Hepatocyte (in vitro differentiated cells): Measurements from ENCODE around the gene B3GNT9. TPM values are rescaled to one million over a fixed set of nuclear protein-coding genes. Genes with fewer than 3 reads are reported as not detected.

Experiments
- DNase-seq: peaks from one replicate; pipeline ENCODE4 v3.0.0-alpha.2; 2016; ENCODE audit warnings: low spot score
- H2AFZ ChIP-seq: fragments of 200-600 bp; sonication (generic); 2 replicates; pipeline ENCODE4 v1.6.0; 2016; ENCODE audit warnings: antibody characterized with exemption, mild to moderate bottlenecking
- H3K27ac ChIP-seq: fragments of 200-600 bp; sonication (generic); 2 replicates; pipeline ENCODE4 v1.5.1; 2016; ENCODE audit warnings: mild to moderate bottlenecking
- H3K27me3 ChIP-seq: fragments of 200-600 bp; sonication (generic); 2 replicates; pipeline ENCODE4 v1.6.1; 2016
- H3K36me3 ChIP-seq: fragments of 200-600 bp; sonication (generic); replicated peaks from 2 replicates; pipeline ENCODE4 v1.5.1; 2016; ENCODE audit warnings: low read depth; ENCODE audit not compliant: insufficient read depth
- H3K4me1 ChIP-seq: fragments of 200-600 bp; sonication (generic); 2 replicates; pipeline ENCODE4 v1.5.1; 2016; ENCODE audit warnings: mild to moderate bottlenecking, moderate library complexity; ENCODE audit not compliant: insufficient read depth
- H3K4me2 ChIP-seq: fragments of 200-600 bp; sonication (generic); 2 replicates; pipeline ENCODE4 v1.6.0; 2016
- H3K4me3 ChIP-seq: fragments of 200-600 bp; sonication (generic); 2 replicates; pipeline ENCODE4 v1.5.1; 2016; ENCODE audit warnings: mild to moderate bottlenecking
- H3K79me2 ChIP-seq: fragments of 200-600 bp; sonication (generic); 2 replicates; pipeline ENCODE4 v1.6.0; 2017; ENCODE audit warnings: mild to moderate bottlenecking
- H3K9me2 ChIP-seq: fragments of 200-600 bp; sonication (generic); replicated peaks from 2 replicates; pipeline ENCODE4 v1.6.0; 2017; ENCODE audit warnings: mild to moderate bottlenecking; ENCODE audit not compliant: insufficient read depth
- H3K9me3 ChIP-seq: fragments of 200-600 bp; sonication (generic); 2 replicates; pipeline ENCODE4 v1.5.1; 2016; ENCODE audit warnings: low read depth, mild to moderate bottlenecking
- H4K20me1 ChIP-seq: fragments of 200-600 bp; sonication (generic); 2 replicates; pipeline ENCODE4 v1.6.0; 2016; ENCODE audit warnings: mild to moderate bottlenecking; ENCODE audit not compliant: insufficient read depth, poor library complexity, severe bottlenecking
- CTCF ChIP-seq: fragments of 200-600 bp; sonication (generic); IDR thresholded peaks from 2 replicates; pipeline ENCODE4 v1.5.1; 2016; ENCODE audit warnings: antibody characterized with exemption, mild to moderate bottlenecking; ENCODE audit not compliant: poor library complexity
- EZH2 ChIP-seq: fragments of 200-600 bp; sonication (generic); IDR thresholded peaks from 2 replicates; pipeline ENCODE4 v1.6.1; 2016; ENCODE audit warnings: antibody characterized with exemption, mild to moderate bottlenecking, borderline replicate concordance
- EZH2phosphoT487 ChIP-seq: fragments of 200-600 bp; sonication (generic); IDR thresholded peaks from one replicate; pipeline ENCODE4 v1.6.1; 2018; ENCODE audit warnings: antibody characterized with exemption, mild to moderate bottlenecking, low read depth, moderate library complexity; ENCODE audit not compliant: unreplicated experiment, severe bottlenecking
- WGBS: methylation state at CpG from one replicate; pipeline ENCODE4 v1.1.6; 2016; ENCODE audit warnings: low lambda C conversion rate; ENCODE audit errors: missing lambda C conversion rate; 5-methylcytosine and 5-hydroxymethylcytosine counted together
- polyA plus RNA-seq: library from polyadenylated mRNA; unstranded; fragments of >200 nt; fragmentation: Nextera tagmentation; extraction: Ambion mirVana; gene quantifications from 2 replicates; pipeline ENCODE4 v1.2.1, GENCODE V29; 2016
- total RNA-seq: library from RNA; depleted of rRNA; stranded (reverse); fragments of >200 nt; gene quantifications from 2 replicates; pipeline ENCODE4 v1.2.3, GENCODE V29; 2014

The B3GNT9 gene
- total and polyA plus RNA-seq, 2 experiments from 2014 or later = 34.5 to 44.2 TPM

GRCh38 chr16:67120025-67120424, 30.8 kb downstream of the B3GNT9 start:
- H3K79me2 ChIP-seq = peaks cover 28% of the 10 kb centered on the region
- DNase-seq = no peak
- H3K9me3 ChIP-seq = no peaks in the 10 kb centered on the region
- H3K27ac ChIP-seq = no peak overlapping the region
- WGBS = 86% methylated on average over 5 of the region's 5 CpGs
- H3K36me3 ChIP-seq = no peaks in the 10 kb centered on the region
- peaks cover 8% of the 10 kb centered on the region for H4K20me1 ChIP-seq
- no peaks in the 10 kb centered on the region for H3K4me1 ChIP-seq
- H3K4me3 ChIP-seq = no peak overlapping the region
- H3K27me3 ChIP-seq = no peaks in the 10 kb centered on the region
- H3K9me2 ChIP-seq = no peaks in the 10 kb centered on the region
- TF ChIP-seq EZH2phosphoT487 = no peak
- TF ChIP-seq CTCF = no peak
- TF ChIP-seq EZH2 = no peak
- no peak overlapping the region for H2AFZ ChIP-seq
- no peak overlapping the region for H3K4me2 ChIP-seq

GRCh38 chr16:67117716-67118115, 33.1 kb downstream of the B3GNT9 start:
- DNase-seq = no peak
- H3K27ac ChIP-seq = no peak overlapping the region
- H4K20me1 ChIP-seq = peaks cover 8% of the 10 kb centered on the region
- no peak overlapping the region for H3K4me3 ChIP-seq
- no peaks in the 10 kb centered on the region for H3K9me2 ChIP-seq
- H3K4me2 ChIP-seq = no peak overlapping the region
- no peaks in the 10 kb centered on the region for H3K9me3 ChIP-seq
- WGBS = 98% methylated on average over 9 of the region's 9 CpGs
- no peaks in the 10 kb centered on the region for H3K27me3 ChIP-seq
- no peak for TF ChIP-seq EZH2phosphoT487
- no peak for TF ChIP-seq EZH2
- no peak for TF ChIP-seq CTCF
- peaks cover 6% of the 10 kb centered on the region for H3K4me1 ChIP-seq
- H3K36me3 ChIP-seq = no peaks in the 10 kb centered on the region
- H3K79me2 ChIP-seq = peaks cover 51% of the 10 kb centered on the region
- no peak overlapping the region for H2AFZ ChIP-seq

DNA sequence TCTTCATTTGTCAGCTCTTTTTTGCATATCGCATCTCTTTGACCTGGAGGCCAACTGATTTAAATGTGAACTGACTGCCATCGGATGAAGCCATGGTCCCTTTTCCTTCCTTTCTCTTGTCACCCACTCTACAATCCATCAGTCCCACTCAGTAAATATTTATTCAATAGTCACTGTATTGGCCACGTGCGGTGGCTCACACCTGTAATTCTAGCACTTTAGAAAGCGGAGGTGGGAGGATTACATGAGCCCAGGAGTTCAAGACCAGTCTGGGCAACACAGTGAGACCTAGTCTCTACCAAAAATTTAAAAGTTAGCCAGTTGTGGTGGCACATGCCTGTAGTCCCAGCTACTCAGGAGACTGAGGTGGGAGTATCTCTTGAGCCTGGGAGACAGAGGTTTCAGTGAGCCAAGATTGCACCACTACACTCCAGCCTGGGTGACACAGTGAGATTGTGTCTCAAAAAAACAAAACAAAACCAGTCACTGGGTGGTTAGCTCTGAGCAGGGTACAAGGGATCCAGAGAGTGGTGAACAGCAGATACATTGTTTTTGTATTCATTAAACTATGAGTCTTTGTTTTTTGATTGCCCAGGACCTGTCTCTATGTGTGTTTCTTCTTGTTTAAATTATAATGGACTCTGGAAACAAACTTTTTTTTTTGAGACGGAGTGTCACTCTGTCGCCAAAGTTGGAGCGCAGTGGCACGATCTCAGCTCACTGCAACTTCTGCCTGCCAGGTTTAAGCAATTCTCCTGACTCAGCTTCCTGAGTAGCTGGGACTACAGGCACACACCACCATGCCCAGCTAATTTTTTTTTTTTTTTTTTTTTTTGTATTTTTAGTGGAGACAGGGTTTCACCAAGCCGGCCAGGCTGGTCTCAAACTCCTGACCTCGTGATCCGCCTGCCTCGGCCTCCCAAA, 34.1 kb downstream of the B3GNT9 start:
- no peak overlapping the region for H3K4me3 ChIP-seq
- peaks cover 9% of the 10 kb centered on the region for H3K4me1 ChIP-seq
- H3K9me2 ChIP-seq = no peaks in the 10 kb centered on the region
- H3K4me2 ChIP-seq = no peak overlapping the region
- peaks cover 61% of the 10 kb centered on the region for H3K79me2 ChIP-seq
- 92% methylated on average over 13 of the region's 13 CpGs for WGBS
- TF ChIP-seq EZH2 (no peak), EZH2phosphoT487 (no peak), CTCF (no peak)
- H3K27me3 ChIP-seq = no peaks in the 10 kb centered on the region
- no peak for DNase-seq
- no peaks in the 10 kb centered on the region for H3K9me3 ChIP-seq
- no peak overlapping the region for H2AFZ ChIP-seq
- H3K36me3 ChIP-seq = no peaks in the 10 kb centered on the region
- peaks cover 8% of the 10 kb centered on the region for H4K20me1 ChIP-seq
- H3K27ac ChIP-seq = no peak overlapping the region
